Neural cell (in vitro differentiated cells): ENCODE results near the gene HCFC1.

Source experiments
- EP300 ChIP-seq: fragments of 450-650 bp; conservative IDR thresholded peaks from 2 replicates; pipeline ENCODE4 v1.6.1; 2014; ENCODE audit warnings: antibody characterized with exemption, mild to moderate bottlenecking, moderate library complexity; ENCODE audit not compliant: poor library complexity, severe bottlenecking
- EZH2 ChIP-seq: fragments of 200-600, 300-800 bp; shearing (Covaris generic), sonication (generic); IDR thresholded peaks from 2 replicates; pipeline ENCODE4 v1.6.1; 2014; ENCODE audit warnings: antibody characterized with exemption, low read length, borderline replicate concordance, mild to moderate bottlenecking; ENCODE audit not compliant: insufficient read depth, poor library complexity, severe bottlenecking
- MXI1 ChIP-seq: fragments of 450-650 bp; conservative IDR thresholded peaks from 2 replicates; pipeline ENCODE4 v1.6.1; 2014; ENCODE audit warnings: antibody characterized with exemption, mild to moderate bottlenecking; ENCODE audit not compliant: poor library complexity, severe bottlenecking
- POLR2AphosphoS5 ChIP-seq: IDR thresholded peaks from 2 replicates; pipeline ENCODE4 v1.6.1; 2012
- RAD21 ChIP-seq: fragments of 450-650 bp; conservative IDR thresholded peaks from 2 replicates; pipeline ENCODE4 v1.6.1; 2014; ENCODE audit warnings: antibody characterized with exemption, mild to moderate bottlenecking, moderate library complexity
- SMC3 ChIP-seq: fragments of 450-650 bp; conservative IDR thresholded peaks from 2 replicates; pipeline ENCODE4 v1.6.1; 2014; ENCODE audit warnings: antibody characterized with exemption, mild to moderate bottlenecking, moderate library complexity; ENCODE audit not compliant: poor library complexity
- TF ChIP-seq, protein P1 (sequence below): fragments of 450-650 bp; IDR thresholded peaks from 2 replicates; pipeline ENCODE4 v1.5.1; 2014; ENCODE audit warnings: antibody characterized with exemption, mild to moderate bottlenecking, moderate library complexity; ENCODE audit not compliant: poor library complexity, severe bottlenecking
- TF ChIP-seq, protein P2 (sequence below): IDR thresholded peaks from 2 replicates; pipeline ENCODE4 v1.6.1; 2012; ENCODE audit warnings: borderline replicate concordance

DNA sequence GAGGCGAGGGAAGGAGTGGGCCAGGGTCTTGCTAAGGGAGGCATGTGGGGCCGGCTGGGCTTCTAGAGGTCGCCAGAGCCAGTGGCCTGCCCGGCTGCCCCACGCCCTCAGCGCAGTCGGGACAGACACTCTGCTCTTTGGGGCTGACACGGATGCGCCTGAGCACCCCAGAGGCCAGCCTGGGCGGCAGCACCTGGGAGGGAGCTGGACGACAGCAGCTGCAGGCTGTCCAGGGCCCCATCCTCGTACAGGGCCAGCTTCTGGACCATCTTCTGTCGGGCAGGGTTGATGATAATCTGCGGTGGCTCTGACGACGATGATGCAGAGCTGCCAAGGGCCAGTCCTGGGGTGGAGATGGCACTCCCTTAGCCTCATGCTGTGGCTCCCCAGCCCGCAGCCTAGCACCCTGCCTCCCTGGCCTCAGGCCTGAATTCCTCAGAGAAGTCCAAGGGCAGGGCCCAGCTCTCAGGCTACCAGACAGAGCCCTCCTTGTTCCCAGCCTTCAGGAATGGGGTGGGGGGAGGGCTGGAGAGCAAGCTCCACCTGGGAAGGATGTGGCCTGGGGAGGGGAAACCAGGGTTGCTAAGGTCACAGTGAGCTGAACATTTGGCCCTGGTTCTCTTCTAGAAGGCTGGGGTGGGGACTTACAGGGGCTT lies 40.8 kb upstream of the HCFC1 start:
- TF ChIP-seq, protein P1, sequence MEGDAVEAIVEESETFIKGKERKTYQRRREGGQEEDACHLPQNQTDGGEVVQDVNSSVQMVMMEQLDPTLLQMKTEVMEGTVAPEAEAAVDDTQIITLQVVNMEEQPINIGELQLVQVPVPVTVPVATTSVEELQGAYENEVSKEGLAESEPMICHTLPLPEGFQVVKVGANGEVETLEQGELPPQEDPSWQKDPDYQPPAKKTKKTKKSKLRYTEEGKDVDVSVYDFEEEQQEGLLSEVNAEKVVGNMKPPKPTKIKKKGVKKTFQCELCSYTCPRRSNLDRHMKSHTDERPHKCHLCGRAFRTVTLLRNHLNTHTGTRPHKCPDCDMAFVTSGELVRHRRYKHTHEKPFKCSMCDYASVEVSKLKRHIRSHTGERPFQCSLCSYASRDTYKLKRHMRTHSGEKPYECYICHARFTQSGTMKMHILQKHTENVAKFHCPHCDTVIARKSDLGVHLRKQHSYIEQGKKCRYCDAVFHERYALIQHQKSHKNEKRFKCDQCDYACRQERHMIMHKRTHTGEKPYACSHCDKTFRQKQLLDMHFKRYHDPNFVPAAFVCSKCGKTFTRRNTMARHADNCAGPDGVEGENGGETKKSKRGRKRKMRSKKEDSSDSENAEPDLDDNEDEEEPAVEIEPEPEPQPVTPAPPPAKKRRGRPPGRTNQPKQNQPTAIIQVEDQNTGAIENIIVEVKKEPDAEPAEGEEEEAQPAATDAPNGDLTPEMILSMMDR = no peak
- no peak for TF ChIP-seq EZH2
- TF ChIP-seq EP300 = no peak
- TF ChIP-seq SMC3 = no peak
- TF ChIP-seq POLR2AphosphoS5 = no peak
- TF ChIP-seq, protein P2, sequence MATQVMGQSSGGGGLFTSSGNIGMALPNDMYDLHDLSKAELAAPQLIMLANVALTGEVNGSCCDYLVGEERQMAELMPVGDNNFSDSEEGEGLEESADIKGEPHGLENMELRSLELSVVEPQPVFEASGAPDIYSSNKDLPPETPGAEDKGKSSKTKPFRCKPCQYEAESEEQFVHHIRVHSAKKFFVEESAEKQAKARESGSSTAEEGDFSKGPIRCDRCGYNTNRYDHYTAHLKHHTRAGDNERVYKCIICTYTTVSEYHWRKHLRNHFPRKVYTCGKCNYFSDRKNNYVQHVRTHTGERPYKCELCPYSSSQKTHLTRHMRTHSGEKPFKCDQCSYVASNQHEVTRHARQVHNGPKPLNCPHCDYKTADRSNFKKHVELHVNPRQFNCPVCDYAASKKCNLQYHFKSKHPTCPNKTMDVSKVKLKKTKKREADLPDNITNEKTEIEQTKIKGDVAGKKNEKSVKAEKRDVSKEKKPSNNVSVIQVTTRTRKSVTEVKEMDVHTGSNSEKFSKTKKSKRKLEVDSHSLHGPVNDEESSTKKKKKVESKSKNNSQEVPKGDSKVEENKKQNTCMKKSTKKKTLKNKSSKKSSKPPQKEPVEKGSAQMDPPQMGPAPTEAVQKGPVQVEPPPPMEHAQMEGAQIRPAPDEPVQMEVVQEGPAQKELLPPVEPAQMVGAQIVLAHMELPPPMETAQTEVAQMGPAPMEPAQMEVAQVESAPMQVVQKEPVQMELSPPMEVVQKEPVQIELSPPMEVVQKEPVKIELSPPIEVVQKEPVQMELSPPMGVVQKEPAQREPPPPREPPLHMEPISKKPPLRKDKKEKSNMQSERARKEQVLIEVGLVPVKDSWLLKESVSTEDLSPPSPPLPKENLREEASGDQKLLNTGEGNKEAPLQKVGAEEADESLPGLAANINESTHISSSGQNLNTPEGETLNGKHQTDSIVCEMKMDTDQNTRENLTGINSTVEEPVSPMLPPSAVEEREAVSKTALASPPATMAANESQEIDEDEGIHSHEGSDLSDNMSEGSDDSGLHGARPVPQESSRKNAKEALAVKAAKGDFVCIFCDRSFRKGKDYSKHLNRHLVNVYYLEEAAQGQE = no peak
- no peak for TF ChIP-seq RAD21
- no peak for TF ChIP-seq MXI1
